SU-DHL-6 (cell line): ENCODE results near the gene TTC22.

Experiments
- H2AFZ ChIP-seq: fragments of 200-600 bp; sonication (generic); 2 replicates; pipeline ENCODE4 v1.6.1; 2014; ENCODE audit warnings: low read depth, mild to moderate bottlenecking, moderate library complexity, mixed read lengths, antibody characterized with exemption, low read length; ENCODE audit not compliant: severe bottlenecking
- H3F3A ChIP-seq: fragments of 200-600 bp; shearing (Covaris generic); 2 replicates; pipeline ENCODE4 v1.6.0; 2016; ENCODE audit warnings: antibody characterized with exemption, mild to moderate bottlenecking; ENCODE audit not compliant: insufficient read depth
- H3K27ac ChIP-seq: fragments of 200-600 bp; sonication (generic); 2 replicates; pipeline ENCODE4 v1.5.1; 2016; ENCODE audit warnings: low read depth, mild to moderate bottlenecking, low read length, moderate library complexity, mixed read lengths
- H3K27me3 ChIP-seq: fragments of 200-600 bp; sonication (generic), shearing (Covaris generic); 2 replicates; pipeline ENCODE4 v1.6.0; 2014; ENCODE audit warnings: mild to moderate bottlenecking, low read length
- H3K36me3 ChIP-seq: fragments of 200-600 bp; sonication (generic); 2 replicates; pipeline ENCODE4 v1.6.1; 2014; ENCODE audit warnings: mild to moderate bottlenecking, low read length, mixed read lengths
- H3K4me2 ChIP-seq: fragments of 300-600, 200-600 bp; shearing (Covaris generic), sonication (generic); 2 replicates; pipeline ENCODE4 v1.6.0; 2014; ENCODE audit warnings: low read length, low read depth, mild to moderate bottlenecking; ENCODE audit not compliant: poor library complexity, severe bottlenecking
- H3K4me3 ChIP-seq: fragments of 200-600 bp; sonication (generic); 2 replicates; pipeline ENCODE4 v1.5.1; 2014; ENCODE audit warnings: antibody characterized with exemption, low read length, mild to moderate bottlenecking, mixed read lengths; ENCODE audit not compliant: insufficient read depth, poor library complexity, severe bottlenecking
- H3K79me2 ChIP-seq: fragments of 200-600 bp; sonication (generic); 2 replicates; pipeline ENCODE4 v1.6.1; 2014; ENCODE audit warnings: mild to moderate bottlenecking, low read length, moderate library complexity; ENCODE audit not compliant: insufficient read depth
- H3K9ac ChIP-seq: fragments of 200-600 bp; sonication (generic); 2 replicates; pipeline ENCODE4 v1.7.0; 2014; ENCODE audit warnings: mild to moderate bottlenecking, low read length
- H3K9me2 ChIP-seq: fragments of 200-600 bp; sonication (generic); replicated peaks from 2 replicates; pipeline ENCODE4 v1.6.1; 2014; ENCODE audit warnings: low read length; ENCODE audit not compliant: insufficient read depth
- H3K9me3 ChIP-seq: fragments of 200-600 bp; sonication (generic); 2 replicates; pipeline ENCODE4 v1.6.1; 2014; ENCODE audit warnings: low read length, mixed read lengths; ENCODE audit not compliant: insufficient read depth
- H4K20me1 ChIP-seq: fragments of 200-600 bp; sonication (generic); 2 replicates; pipeline ENCODE4 v1.6.1; 2014; ENCODE audit warnings: low read depth, mild to moderate bottlenecking, antibody characterized with exemption, low read length, moderate library complexity, mixed read lengths
- CTCF ChIP-seq: fragments of 200-600 bp; sonication (generic); IDR thresholded peaks from one replicate; pipeline ENCODE4 v1.5.1; 2017; ENCODE audit warnings: antibody characterized with exemption, mild to moderate bottlenecking, low read length, moderate library complexity; ENCODE audit not compliant: insufficient read depth, poor library complexity, severe bottlenecking
- EZH2phosphoT487 ChIP-seq: fragments of 200-600 bp; sonication (generic), shearing (Covaris generic); conservative IDR thresholded peaks from 2 replicates; pipeline ENCODE4 v1.6.1; 2018; ENCODE audit warnings: mild to moderate bottlenecking, antibody characterized with exemption, low read length, moderate library complexity, mixed read lengths

Gene TTC22

DNA sequence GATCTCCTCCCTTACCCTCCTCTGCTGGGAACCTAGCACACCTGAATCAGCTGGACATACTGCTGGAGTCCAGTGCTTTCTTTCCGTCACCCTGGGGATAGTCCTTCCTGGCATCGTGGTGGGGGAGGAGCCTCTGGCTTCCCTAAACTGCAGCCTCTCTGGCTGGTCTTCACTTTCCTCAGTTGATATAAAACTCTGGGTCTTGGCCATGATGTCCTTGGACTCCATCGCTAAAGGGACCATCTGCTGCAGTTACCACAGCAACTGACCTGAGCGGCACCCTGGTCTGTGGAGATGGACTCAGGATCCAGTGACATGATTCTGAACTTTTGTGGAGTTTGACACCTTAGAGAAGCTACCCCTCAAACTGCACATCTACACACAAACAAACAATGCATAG is 59.6 kb downstream of the TTC22 start:
- Histone ChIP-seq H3K4me2 (no peak overlapping the region), H3K4me3 (no peak overlapping the region), H3K27me3 (no peaks in the 10 kb centered on the region), H3K27ac (no peak overlapping the region), H3K36me3 (no peaks in the 10 kb centered on the region), H3K9me3 (no peaks in the 10 kb centered on the region), H3K9ac (no peak overlapping the region), H3K9me2 (no peaks in the 10 kb centered on the region), H3K79me2 (no peaks in the 10 kb centered on the region), H2AFZ (no peak overlapping the region), H3F3A (no peaks in the 10 kb centered on the region), H4K20me1 (no peaks in the 10 kb centered on the region)
- TF ChIP-seq EZH2phosphoT487 (no peak), CTCF (no peak)

GRCh38 chr1:54738244-54738643 is 62.9 kb downstream of the TTC22 start:
- Histone ChIP-seq H3K9ac (no peak overlapping the region), H3K36me3 (peaks cover 5% of the 10 kb centered on the region; the same call in 1 of the 2 replicates), H4K20me1 (no peaks in the 10 kb centered on the region), H3F3A (no peaks in the 10 kb centered on the region), H3K9me3 (no peaks in the 10 kb centered on the region), H3K79me2 (no peaks in the 10 kb centered on the region), H3K4me3 (no peak overlapping the region), H3K27me3 (no peaks in the 10 kb centered on the region), H2AFZ (no peak overlapping the region), H3K27ac (no peak overlapping the region), H3K9me2 (no peaks in the 10 kb centered on the region), H3K4me2 (no peak overlapping the region)
- TF ChIP-seq EZH2phosphoT487 (no peak), CTCF (no peak)

GRCh38 chr1:54736685-54737084 is 64.4 kb downstream of the TTC22 start:
- H3K9me3 ChIP-seq = no peaks in the 10 kb centered on the region
- H4K20me1 ChIP-seq = no peaks in the 10 kb centered on the region
- H3K27ac ChIP-seq = no peak overlapping the region
- no peaks in the 10 kb centered on the region for H3K9me2 ChIP-seq
- H3K4me3 ChIP-seq = no peak overlapping the region
- no peak overlapping the region for H3K4me2 ChIP-seq
- no peak overlapping the region for H2AFZ ChIP-seq
- no peak for TF ChIP-seq CTCF
- TF ChIP-seq EZH2phosphoT487 = no peak
- peaks cover 5% of the 10 kb centered on the region; the same call in 1 of the 2 replicates for H3K36me3 ChIP-seq
- H3K9ac ChIP-seq = no peak overlapping the region
- no peaks in the 10 kb centered on the region for H3F3A ChIP-seq
- no peaks in the 10 kb centered on the region for H3K79me2 ChIP-seq
- no peaks in the 10 kb centered on the region for H3K27me3 ChIP-seq
